Measurements from ENCODE around the gene GDNF.
A peak's percentile ranks its signal among the peaks of the same experiment; 100 is the strongest.

The GDNF gene

GRCh38 chr5:37774912-37775483, 64.8 kb downstream of the GDNF start:
- no peak for DNase-seq

GRCh38 chr5:37773809-37774208, 66.0 kb downstream of the GDNF start:
- no peak for DNase-seq

GRCh38 chr5:37772255-37772654, 67.6 kb downstream of the GDNF start:
- no peak for DNase-seq

DNA sequence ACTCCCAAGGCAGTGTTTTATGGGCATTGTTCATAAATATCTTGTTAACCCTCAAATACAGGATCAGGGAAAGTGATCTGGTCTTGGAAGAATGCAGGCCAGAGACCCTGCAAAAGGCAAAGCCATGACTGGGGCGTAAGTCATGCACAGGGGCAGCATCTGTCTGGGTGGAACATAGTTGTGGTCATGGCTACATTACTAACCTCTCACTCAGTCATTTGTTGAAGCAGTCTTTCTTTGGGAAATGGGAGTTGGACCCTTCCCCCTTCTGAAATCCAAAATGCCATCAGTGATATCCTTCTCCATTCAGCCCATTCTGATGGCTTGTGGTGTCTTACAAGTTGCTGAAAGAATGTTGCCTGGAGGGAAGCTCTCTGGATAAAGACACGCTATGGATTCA, 68.1 kb downstream of the GDNF start:
- DNase-seq, result peak; percentile 86

DNA sequence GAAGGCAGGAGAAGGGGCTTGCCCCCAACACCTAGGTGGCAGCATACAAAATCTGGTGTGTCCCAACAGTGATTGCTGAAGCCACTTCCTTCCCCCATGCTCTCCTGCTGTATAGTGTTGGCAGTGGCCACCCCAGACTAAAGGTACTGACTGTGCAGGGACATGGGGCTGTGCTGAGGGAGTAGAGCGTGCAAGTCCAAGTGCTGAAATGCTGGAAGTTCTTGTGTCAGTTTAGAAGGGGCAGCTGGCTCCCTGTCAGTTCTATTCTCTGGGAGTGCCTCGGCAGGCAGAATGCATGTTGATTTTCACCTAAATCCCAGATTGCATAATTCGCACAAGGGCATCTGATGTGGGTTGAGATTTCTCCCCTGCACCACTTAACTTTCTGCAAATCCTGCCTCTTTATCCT, 68.6 kb downstream of the GDNF start:
- no peak for DNase-seq

DNA sequence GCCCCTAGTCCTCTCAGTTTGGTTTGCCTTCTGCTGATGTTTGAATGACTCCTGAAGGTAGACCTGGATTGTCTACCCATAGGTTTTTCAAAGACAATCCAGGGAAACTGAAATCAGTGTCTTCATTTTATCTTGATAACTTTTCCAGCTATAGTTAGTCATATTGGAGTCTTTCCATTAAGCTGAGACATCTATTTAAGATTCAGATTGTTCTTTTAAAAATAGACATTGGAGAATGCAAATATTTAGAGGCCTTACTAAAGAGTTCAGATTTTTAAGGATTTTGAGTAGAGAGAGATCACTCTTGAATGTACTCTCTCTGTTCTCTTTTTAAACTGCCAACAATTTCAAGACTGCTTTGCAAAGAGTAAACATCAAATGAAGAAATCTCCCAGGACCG, 69.1 kb downstream of the GDNF start:
- DNase-seq, result no peak

- DNase-seq, result no peak
These were observed 70.0 kb downstream of the GDNF start for GRCh38 chr5:37769840-37770239.

- no peak for DNase-seq
These were observed 70.7 kb downstream of the GDNF start for GRCh38 chr5:37769108-37769507.

GRCh38 chr5:37768371-37768770, 71.5 kb downstream of the GDNF start:
- no peak for DNase-seq

GRCh38 chr5:37767961-37768360, 71.9 kb downstream of the GDNF start:
- DNase-seq, result no peak

- DNase-seq, result no peak
These were observed 72.6 kb downstream of the GDNF start for GRCh38 chr5:37767251-37767650.
